Activated CD8-positive, alpha-beta memory T cell treated with anti-CD3 and anti-CD28 coated beads for 4 hours (primary cell): ENCODE data around the gene KNDC1.
"Not testable (repeated sequence)": the region's sequence is repeated elsewhere in the genome, so short reads cannot be mapped to it uniquely, and the experiment has no call there.

ENCODE experiments used
- DNase-seq, 2 donors: peaks; one replicate each; pipeline ENCODE4 v3.0.0-alpha.2; 2020; ENCODE audit warnings: low read depth in 2 of 2

The KNDC1 gene

GRCh38 chr10:133141144-133141957, 18.7 kb upstream of the KNDC1 start:
- DNase-seq, result no peak

GRCh38 chr10:133141958-133142340, 18.1 kb upstream of the KNDC1 start:
- DNase-seq, result no peak

- no peak for DNase-seq
Observed at GRCh38 chr10:133142523-133143199, 17.4 kb upstream of the KNDC1 start.

GRCh38 chr10:133143200-133143533, 16.9 kb upstream of the KNDC1 start:
- DNase-seq, result no peak

- DNase-seq, result no peak
Observed at GRCh38 chr10:133143546-133143945, 16.5 kb upstream of the KNDC1 start.

GRCh38 chr10:133144771-133145170, 15.2 kb upstream of the KNDC1 start:
- DNase-seq, result no peak

GRCh38 chr10:133150226-133150625, 9.8 kb upstream of the KNDC1 start:
- no peak for DNase-seq

GRCh38 chr10:133150656-133151055, 9.4 kb upstream of the KNDC1 start:
- no peak for DNase-seq

GRCh38 chr10:133151071-133151470, 8.9 kb upstream of the KNDC1 start:
- DNase-seq, result not testable (repeated sequence)

- DNase-seq, result no peak
Observed at GRCh38 chr10:133151543-133151972, 8.5 kb upstream of the KNDC1 start.

GRCh38 chr10:133154411-133154810, 5.6 kb upstream of the KNDC1 start:
- DNase-seq, result no peak

GRCh38 chr10:133154996-133155778, 4.8 kb upstream of the KNDC1 start:
- DNase-seq, result no peak

- no peak for DNase-seq
Observed at GRCh38 chr10:133156674-133157579, 3.1 kb upstream of the KNDC1 start.

GRCh38 chr10:133157662-133158436, 2.2 kb upstream of the KNDC1 start:
- no peak for DNase-seq

- DNase-seq, result no peak
Observed at GRCh38 chr10:133158437-133158755, 1.6 kb upstream of the KNDC1 start.

GRCh38 chr10:133158756-133159610, 1.0 kb upstream of the KNDC1 start:
- DNase-seq, result no peak

GRCh38 chr10:133159611-133159949, 439 bp upstream of the KNDC1 start:
- DNase-seq, result no peak

- DNase-seq, result no peak
Observed at GRCh38 chr10:133160826-133161471, 930 bp downstream of the KNDC1 start.

GRCh38 chr10:133161486-133162109, 1.6 kb downstream of the KNDC1 start:
- DNase-seq, result no peak
